ENCODE data around the gene CETP. TPM values are rescaled to one million over a fixed set of nuclear protein-coding genes. Genes with fewer than 3 reads are reported as not detected.

CETP gene, protein sequence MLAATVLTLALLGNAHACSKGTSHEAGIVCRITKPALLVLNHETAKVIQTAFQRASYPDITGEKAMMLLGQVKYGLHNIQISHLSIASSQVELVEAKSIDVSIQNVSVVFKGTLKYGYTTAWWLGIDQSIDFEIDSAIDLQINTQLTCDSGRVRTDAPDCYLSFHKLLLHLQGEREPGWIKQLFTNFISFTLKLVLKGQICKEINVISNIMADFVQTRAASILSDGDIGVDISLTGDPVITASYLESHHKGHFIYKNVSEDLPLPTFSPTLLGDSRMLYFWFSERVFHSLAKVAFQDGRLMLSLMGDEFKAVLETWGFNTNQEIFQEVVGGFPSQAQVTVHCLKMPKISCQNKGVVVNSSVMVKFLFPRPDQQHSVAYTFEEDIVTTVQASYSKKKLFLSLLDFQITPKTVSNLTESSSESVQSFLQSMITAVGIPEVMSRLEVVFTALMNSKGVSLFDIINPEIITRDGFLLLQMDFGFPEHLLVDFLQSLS
- under 1 TPM; 0.16 to 0.65 TPM for total RNA-seq
- long read RNA-seq: 0 reads

- intact Hi-C loops (cut with DNase I): loop anchor here in 1 of 2 donors (10.0 kb wide), 1 partner anchor 83 kb away; no protein-coding TSS in a partner anchor
- DNase-seq: peak; percentile 22
- ATAC-seq: peak in 1 of 2 donors; percentile 24
Observed at GRCh38 chr16:56961851-56962281, at the start of gene CETP. CETP (plus strand) TSS chr16:56961950; CDS start chr16:56961980, 30 bp downstream.

DNA sequence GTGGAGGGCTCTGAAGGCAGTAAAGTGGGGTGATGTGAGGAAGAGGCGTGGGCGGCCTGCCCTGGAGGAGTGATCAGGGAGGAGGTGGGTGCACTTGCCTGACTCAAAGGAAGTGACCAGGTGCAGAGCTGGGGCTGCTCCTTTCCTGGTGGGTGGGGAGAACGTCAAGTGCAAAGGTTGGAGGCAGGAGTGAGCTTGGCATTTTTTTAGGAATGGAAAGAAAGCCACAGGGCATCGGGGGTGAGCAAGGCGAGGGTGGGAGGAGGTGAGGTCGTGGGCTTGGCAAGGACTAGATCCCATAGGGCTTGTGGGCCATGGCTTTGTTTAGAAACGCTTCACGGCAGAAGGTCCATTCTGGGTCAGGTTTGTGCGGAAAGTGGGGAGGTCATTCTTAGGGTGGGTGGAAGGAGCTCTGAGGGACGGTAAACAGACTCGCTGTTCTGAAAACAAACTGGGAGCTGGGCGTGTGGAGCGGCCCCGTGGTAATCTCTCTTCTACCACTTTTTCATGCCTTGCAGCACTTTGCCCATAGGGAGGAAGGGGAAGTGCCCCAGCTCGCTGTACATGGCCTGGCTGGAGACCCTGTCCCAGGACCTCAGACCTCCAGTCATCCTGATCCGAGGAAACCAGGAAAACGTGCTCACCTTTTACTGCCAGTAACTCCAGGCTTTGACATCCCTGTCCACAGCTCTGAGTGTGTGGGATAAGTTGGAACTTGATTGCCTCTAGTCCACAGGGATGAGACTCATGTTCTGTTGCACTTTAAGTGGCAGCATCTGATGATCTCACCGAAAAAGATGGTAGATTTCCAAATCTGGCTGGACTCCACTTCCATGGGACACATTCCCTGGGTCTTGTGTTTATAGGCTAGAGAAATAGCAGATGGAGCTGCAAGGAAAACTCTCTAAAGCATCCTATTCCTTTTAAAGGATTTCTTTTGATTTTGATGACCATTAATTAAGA, 48.7 kb upstream of the CETP start:
- intact Hi-C loops (cut with DNase I): no loop called here
- DNase-seq (no peak), ATAC-seq (no peak)

DNA sequence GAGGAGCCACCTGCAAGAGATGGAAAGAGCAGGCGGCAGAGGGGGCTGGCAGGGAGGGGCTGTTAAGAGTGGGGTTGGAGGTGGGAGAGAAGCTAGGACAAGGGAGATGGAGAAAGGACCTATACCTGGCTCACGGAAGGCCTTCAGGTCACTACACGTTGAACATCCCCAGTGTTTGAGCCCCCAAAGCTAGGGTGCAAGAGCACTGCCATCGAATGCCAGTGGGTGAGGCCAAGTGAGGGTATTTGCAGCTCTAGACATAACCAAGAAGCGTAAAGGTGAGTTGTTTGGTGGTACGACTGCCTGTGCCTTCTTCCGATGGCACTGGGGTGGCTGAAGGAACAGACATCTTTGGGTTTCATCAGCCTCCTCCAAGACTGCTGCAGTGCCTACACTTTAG, 46.9 kb upstream of the CETP start:
- ATAC-seq: no peak
- DNase-seq: no peak
- intact Hi-C loops (cut with DNase I): no loop called here

DNA sequence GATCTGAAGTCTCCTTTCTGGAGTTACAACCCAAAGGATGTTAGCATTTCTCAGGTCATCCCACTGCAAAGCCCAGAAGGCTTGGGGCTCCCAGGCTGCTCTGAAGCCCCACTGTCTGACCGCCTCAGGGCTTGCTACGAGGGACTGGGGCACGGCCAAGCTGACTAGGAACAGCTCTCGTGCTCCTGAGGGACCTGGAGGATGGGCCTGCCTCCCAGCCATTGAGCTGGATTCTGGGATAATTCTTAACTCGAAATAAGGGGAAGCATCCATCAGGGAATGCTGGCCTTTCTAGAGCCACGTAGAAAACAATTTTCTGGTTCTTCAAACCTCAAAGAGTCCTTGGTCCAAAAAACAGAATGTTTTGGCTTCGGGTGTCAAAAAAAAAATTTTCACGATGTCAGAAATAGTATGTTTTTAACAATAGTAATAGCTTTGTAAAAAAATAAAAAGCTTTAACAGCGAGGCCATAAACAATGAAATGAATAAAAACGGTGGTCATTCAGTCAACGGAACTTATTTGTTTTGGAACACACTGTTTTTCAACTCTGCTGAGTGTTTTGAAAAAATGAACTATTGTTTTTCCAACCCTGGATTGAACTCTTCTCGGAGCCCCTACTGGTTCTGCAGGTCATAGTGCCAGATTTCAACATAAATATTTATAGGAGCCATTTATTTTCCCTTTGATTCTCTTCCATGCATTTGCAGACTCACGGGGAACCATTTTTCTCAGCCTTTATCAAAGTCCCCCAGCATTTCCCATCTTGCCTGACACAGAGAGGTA, 46.2 kb upstream of the CETP start:
- ATAC-seq: peak in 1 of 2 donors; percentile 36
- intact Hi-C loops (cut with DNase I): no loop called here
- peak; percentile 49 for DNase-seq

DNA sequence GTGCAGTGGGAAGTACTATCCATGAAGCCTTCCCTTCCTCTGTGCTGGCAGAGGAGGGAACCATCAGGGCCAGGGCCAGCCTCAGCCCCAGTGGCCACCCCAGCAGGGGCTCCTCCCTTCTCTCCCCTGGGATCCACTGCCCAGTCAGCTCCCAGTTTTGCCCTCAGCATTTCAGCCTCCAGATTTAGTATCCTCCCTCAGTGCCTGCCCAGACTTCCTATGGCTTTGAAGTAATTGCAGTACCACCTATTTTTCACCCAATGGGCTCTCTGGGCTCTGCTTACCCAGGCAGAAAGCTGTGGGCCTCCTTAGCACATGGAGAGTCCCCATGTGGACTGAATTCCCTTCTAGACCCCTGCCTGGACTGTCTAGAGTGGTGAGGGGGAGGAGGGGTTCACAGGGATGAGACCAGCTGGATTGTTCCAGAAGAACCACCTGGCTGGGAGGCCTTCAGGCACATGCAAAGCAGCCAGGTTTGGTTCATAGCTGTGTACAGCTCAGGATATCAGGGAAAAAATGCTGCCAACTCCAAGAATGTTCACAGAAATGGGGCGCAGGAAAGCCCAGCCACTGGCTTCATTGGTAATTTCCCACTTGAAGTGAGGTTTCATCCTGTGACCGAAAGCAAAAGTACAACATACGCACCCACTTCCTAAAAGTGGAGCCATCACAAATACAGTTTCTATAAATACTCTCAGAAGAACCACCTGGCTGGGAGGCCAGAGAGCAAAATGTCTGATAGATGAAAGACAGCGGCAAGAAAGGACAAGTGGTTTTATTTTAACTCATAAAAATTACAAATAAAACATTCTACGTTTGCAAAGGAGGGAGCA, 45.0 kb upstream of the CETP start:
- DNase-seq: no peak
- intact Hi-C loops (cut with DNase I): no loop called here
- peak; percentile 8 to 14 for ATAC-seq

DNA sequence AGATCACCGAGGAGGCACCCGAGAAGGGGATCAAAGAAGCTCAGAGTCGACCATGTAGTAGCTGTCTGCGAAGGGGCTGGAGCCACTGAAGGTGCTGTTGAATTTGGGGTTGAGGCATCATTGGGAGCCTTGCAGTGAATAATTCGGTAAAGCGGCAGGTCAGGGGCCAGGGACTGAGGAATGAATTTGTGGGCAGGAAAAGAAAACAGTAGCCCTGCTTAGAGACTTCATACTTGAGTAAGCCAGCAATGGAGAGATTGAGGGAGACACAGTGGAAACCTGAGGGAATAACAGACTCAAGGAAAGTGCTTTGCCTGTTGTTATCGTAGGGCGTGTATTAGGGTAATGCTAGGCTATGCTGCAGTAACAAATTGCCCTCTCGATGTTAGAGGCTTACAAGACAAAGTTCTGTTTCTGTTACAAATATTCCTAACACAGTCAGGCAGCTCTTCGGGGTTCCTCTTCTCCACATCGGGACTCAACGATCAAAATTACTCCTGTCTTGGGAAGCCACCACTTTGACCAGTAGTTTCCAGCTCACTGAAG, 43.2 kb upstream of the CETP start:
- intact Hi-C loops (cut with DNase I): no loop called here
- ATAC-seq (no peak), DNase-seq (no peak)

DNA sequence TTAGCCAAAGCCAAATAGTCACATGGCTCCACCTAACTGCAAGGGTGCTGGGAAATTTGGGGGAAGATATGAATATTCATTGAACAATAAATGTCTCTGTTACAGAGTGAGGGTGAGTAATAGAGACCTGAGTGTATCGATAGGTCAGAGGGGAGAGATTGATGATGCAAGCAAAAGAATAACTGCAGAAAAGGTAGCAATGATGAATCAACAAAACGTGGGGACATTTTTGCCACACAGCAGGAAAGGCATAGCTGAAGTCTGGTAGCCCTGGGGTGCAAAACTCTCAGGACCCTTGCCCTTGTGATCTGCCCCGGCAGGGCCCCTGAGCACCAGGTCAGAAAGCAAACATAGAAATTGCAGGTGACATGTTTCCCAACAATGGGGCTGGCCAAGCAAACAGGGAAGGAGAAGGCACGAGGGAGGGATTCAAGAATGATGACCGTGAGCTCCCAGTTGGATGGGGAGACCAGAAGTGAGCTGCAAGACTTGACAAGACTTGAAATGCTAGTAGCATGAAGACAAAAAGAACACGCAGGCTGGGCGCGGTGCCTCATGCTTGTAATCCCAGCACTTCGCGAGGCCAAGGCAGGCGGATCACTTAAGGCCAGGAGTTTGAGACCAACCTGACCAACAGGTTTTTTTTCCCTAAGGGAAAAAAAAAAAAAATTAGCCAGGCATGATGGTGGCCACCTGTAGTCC, 42.5 kb upstream of the CETP start:
- DNase-seq: no peak
- intact Hi-C loops (cut with DNase I): no loop called here

GRCh38 chr16:56921571-56921970, 40.2 kb upstream of the CETP start:
- DNase-seq: no peak
- intact Hi-C loops (cut with DNase I): no loop called here
- no peak for ATAC-seq

More for the DNA sequence above, 42.5 kb upstream of the CETP start:
- ATAC-seq: no peak

DNA sequence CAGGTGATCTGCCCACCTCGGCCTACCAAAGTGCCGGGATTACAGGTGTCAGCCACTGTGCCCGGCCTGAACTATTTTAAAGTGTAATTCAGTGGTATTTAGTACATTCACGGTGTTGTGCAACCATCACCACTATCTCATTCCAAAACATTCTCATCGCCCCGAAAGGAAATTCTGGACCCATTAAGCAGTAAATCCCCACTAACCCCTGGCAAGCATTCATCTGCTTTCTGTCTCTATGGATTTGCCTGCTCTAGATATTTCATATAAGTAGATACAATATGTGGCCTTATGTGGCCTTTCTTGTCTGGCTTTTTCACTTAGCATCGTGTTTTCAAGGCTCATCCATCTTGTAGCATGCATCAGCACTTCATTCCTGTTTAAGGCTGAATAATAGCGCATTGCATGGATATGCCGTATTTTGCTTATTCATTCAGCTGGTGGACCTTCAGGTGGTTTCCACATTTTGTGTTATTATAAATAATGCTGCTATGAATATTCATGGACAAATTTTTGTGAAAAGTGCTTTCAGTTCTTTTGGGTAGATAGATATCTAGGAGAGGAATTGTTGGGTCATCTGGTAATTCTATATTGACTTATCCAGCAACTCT, 38.2 kb upstream of the CETP start:
- DNase-seq: no peak
- ATAC-seq: no peak
- intact Hi-C loops (cut with DNase I): no loop called here

- DNase-seq (no peak), ATAC-seq (no peak)
- intact Hi-C loops (cut with DNase I): no loop called here
Observed at GRCh38 chr16:56927471-56927870, 34.3 kb upstream of the CETP start.

DNA sequence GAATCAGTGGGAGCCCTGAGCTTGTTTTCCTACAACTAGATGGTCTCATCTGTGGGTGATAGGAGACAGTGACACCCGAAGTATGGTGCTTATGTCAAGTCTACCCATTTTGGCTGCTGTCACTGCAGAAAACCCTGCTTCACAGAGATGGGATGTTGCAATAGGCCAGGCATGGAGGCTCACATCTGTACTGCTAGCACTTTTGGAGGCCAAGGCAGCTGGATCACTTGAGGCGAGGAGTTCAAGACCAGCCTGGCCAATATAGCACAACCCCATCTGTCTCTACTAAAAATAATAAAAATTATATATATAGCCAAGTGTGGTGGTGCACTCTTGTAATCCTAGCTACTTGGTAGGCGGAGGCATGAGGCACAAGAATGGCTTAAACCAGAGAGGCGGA, 32.1 kb upstream of the CETP start:
- no peak for ATAC-seq
- no peak for DNase-seq
- intact Hi-C loops (cut with DNase I): no loop called here

GRCh38 chr16:56930486-56931270, 31.1 kb upstream of the CETP start:
- no peak for ATAC-seq
- no peak for DNase-seq
- intact Hi-C loops (cut with DNase I): no loop called here

GRCh38 chr16:56931271-56931891, 30.4 kb upstream of the CETP start:
- intact Hi-C loops (cut with DNase I): no loop called here
- DNase-seq (peak; percentile 25), ATAC-seq (no peak)

DNA sequence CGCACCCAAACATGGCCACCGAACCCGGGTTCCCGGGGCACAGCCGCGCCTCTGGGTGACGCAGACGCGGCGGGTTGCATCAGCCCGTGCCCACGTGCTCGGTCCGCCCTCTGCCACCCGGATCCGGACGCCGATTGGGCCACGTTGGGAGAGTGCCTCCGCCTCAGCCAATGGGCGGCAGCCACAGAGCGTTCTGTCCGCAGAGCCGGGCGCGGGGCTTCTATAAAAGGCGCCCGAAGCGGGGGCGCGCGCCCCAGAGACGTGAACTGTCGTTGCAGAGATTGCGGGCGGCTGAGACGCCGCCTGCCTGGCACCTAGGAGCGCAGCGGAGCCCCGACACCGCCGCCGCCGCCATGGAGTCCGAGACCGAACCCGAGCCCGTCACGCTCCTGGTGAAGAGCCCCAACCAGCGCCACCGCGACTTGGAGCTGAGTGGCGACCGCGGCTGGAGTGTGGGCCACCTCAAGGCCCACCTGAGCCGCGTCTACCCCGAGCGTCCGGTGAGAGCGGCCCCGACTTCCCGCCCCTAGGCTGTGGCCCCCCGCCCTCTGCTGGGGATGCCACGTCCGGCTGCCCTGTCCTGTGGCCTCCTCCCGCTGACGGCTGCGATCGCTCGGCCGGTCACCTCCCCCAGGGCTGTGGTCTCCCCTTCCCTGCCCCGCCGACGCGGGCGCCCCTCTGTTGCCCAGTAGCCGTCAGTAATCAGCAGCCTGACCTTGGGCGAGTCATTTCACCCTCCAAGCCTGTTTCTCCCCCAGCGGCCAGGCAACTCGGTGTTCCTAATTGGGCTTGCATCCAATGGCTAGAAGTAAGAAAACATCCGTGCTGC, 29.6 kb upstream of the CETP start, which contains the start of gene HERPUD1:
Gene HERPUD1, plus strand, starts transcription at position 251 of the 829 bp plus-strand sequence. Its CDS starts 103 bp downstream, at position 354.
- peak; percentile 96 to 97 for ATAC-seq
- DNase-seq: peak; percentile 99
- intact Hi-C loops (cut with DNase I): no loop called here

All from left cardiac atrium (tissue), 4 donors.